HCT116 (cell line): Measurements from ENCODE around the gene PDC. TPM values are rescaled to one million over a fixed set of nuclear protein-coding genes. Genes with fewer than 3 reads are reported as not detected.

Experiments used
- ATAC-seq: fragments of 200-7000 bp; cut with Tn5 transposase; 2 replicates; pipeline ENCODE4 v1.9.1; 2020; ENCODE audit warnings: mild to moderate bottlenecking, moderate library complexity
- BruUV-seq: library from RNA; stranded (reverse); fragments of 400-500 nt; replicated peaks from 2 replicates; lab custom pipeline; 2021; lab: Mats Ljungman, UMichigan
- CTCF ChIA-PET: fragments of 300-600 bp; sonication (Branson Sonifier 250); formaldehyde crosslinking; loops from one replicate; lab custom pipeline; 2021; ENCODE audit warnings: antibody characterized with exemption; lab: Charles Lee
- POLR2A ChIA-PET: fragments of 300-600, 350-600 bp; sonication (Branson Sonifier 250); formaldehyde crosslinking; loops from one replicate; lab custom pipeline; 2021; ENCODE audit warnings: antibody characterized with exemption; lab: Charles Lee
- RAD21 ChIA-PET, 2 experiments: fragments of 300-600 bp; sonication (Branson Sonifier 250); formaldehyde crosslinking; loops; one replicate each; lab custom pipeline; 2023; ENCODE audit warnings: low total read pairs in 2 of 2; ENCODE audit not compliant: uncharacterized antibody in 2 of 2, unreplicated experiment in 2 of 2, low non-redundant PET in 1 of 2; lab: Charles Lee
- DNase-seq: peaks from one replicate; pipeline ENCODE4 v3.0.0-alpha.2; 2010; ENCODE audit warnings: low read depth, low spot score
- H2AFZ ChIP-seq: fragments of 200-600 bp; shearing (Covaris generic), sonication (generic); 2 replicates; pipeline ENCODE4 v1.6.1; 2017; ENCODE audit warnings: low read depth, mixed run types, mixed read lengths, antibody characterized with exemption, low read length; ENCODE audit not compliant: poor library complexity, severe bottlenecking
- H3K27ac ChIP-seq: 2 replicates; pipeline ENCODE4 v1.5.1; 2012; ENCODE audit warnings: low read depth, low read length
- H3K27me3 ChIP-seq: fragments of 200-600 bp; sonication (generic); 2 replicates; pipeline ENCODE4 v1.6.1; 2016; ENCODE audit warnings: mixed run types, low read length, mixed read lengths; ENCODE audit not compliant: insufficient read depth
- H3K36me3 ChIP-seq, 2 experiments: fragments of 200-500 bp in 1 of 2; fragments of 200-600 bp in 1 of 2; sonication (Bioruptor generic) in 1 of 2; sonication (generic) in 1 of 2; 2 replicates each; pipeline versions ENCODE4 v1.5.1 to v1.6.1; 2014 to 2016; ENCODE audit warnings: low read length in 2 of 2, inconsistent platforms in 1 of 2, mixed read lengths in 1 of 2, mixed run types in 1 of 2; ENCODE audit not compliant: insufficient read depth in 2 of 2, control insufficient read depth in 1 of 2
- H3K4me1 ChIP-seq, 2 experiments: fragments of 200-600 bp in 1 of 2; sonication (generic) in 1 of 2; 2 replicates each; pipeline versions ENCODE4 v1.5.1 to v1.6.1; 2012 to 2017; ENCODE audit warnings: low read length in 2 of 2, inconsistent platforms in 1 of 2, mild to moderate bottlenecking in 1 of 2, mixed read lengths in 1 of 2, mixed run types in 1 of 2, moderate library complexity in 1 of 2; ENCODE audit not compliant: insufficient read depth in 2 of 2, control insufficient read depth in 1 of 2
- H3K4me2 ChIP-seq: fragments of 200-600 bp; sonication (generic); 2 replicates; pipeline ENCODE4 v1.6.1; 2017; ENCODE audit warnings: mixed run types, low read length, mixed read lengths
- H3K4me3 ChIP-seq, 2 experiments: fragments of 200-600 bp in 1 of 2; sonication (generic) in 1 of 2; replicated peaks in 1 of 2; 2 replicates each; pipeline ENCODE4 v1.5.1; 2011 to 2016; ENCODE audit warnings: low read length in 2 of 2, control low read depth in 1 of 2, low read depth in 1 of 2, mild to moderate bottlenecking in 1 of 2, mixed read lengths in 1 of 2, mixed run types in 1 of 2
- H3K79me2 ChIP-seq: fragments of 200-600 bp; sonication (generic); 2 replicates; pipeline ENCODE4 v1.6.1; 2017; ENCODE audit warnings: mild to moderate bottlenecking, mixed run types, low read length, moderate library complexity, mixed read lengths; ENCODE audit not compliant: insufficient read depth
- H3K9ac ChIP-seq: fragments of 200-600 bp; sonication (generic); 2 replicates; pipeline ENCODE4 v1.6.1; 2016; ENCODE audit warnings: low read length, mixed read lengths
- H3K9me2 ChIP-seq: fragments of 200-600 bp; sonication (generic), shearing (Covaris generic); 2 replicates; pipeline ENCODE4 v1.6.1; 2017; ENCODE audit warnings: mixed run types, mild to moderate bottlenecking, moderate library complexity; ENCODE audit not compliant: insufficient read depth
- H3K9me3 ChIP-seq, 2 experiments: fragments of 200-500 bp in 1 of 2; fragments of 200-600 bp in 1 of 2; sonication (Bioruptor generic) in 1 of 2; sonication (generic) in 1 of 2; 2 replicates each; pipeline ENCODE4 v1.6.1; 2014 to 2017; ENCODE audit warnings: low read length in 2 of 2, mixed read lengths in 2 of 2, inconsistent platforms in 1 of 2, low read depth in 1 of 2, mild to moderate bottlenecking in 1 of 2, mixed run types in 1 of 2, moderate library complexity in 1 of 2; ENCODE audit not compliant: control insufficient read depth in 1 of 2, insufficient read depth in 1 of 2
- H4K20me1 ChIP-seq: fragments of 200-600 bp; sonication (generic), shearing (Covaris generic); 2 replicates; pipeline ENCODE4 v1.6.1; 2017; ENCODE audit warnings: mixed run types, mild to moderate bottlenecking, moderate library complexity; ENCODE audit not compliant: insufficient read depth
- CEBPB ChIP-seq: IDR thresholded peaks from 2 replicates; pipeline ENCODE4 v1.6.1; 2012; ENCODE audit warnings: low read depth
- CTCF ChIP-seq, 3 experiments: fragments of 200-600 bp in 1 of 3; sonication (generic) in 1 of 3; IDR thresholded peaks in 2 of 3; conservative IDR thresholded peaks in 1 of 3; 2 replicates each; pipeline ENCODE4 v1.5.1; 2012 to 2017; ENCODE audit warnings: low read depth in 2 of 3, low read length in 2 of 3, antibody characterized with exemption in 1 of 3, borderline replicate concordance in 1 of 3, control low read depth in 1 of 3, mild to moderate bottlenecking in 1 of 3, mixed read lengths in 1 of 3, mixed run types in 1 of 3, moderate library complexity in 1 of 3; ENCODE audit not compliant: insufficient read depth in 1 of 3
- ELF1 ChIP-seq: IDR thresholded peaks from 2 replicates; pipeline ENCODE4 v1.6.1; 2012; ENCODE audit warnings: low read depth, borderline replicate concordance
- EZH2phosphoT487 ChIP-seq: fragments of 200-600 bp; IDR thresholded peaks from 2 replicates; pipeline ENCODE4 v1.6.1; 2018; ENCODE audit warnings: antibody characterized with exemption, borderline replicate concordance
- FOSL1 ChIP-seq: IDR thresholded peaks from 2 replicates; pipeline ENCODE4 v1.6.1; 2012; ENCODE audit warnings: low read depth
- JUND ChIP-seq: IDR thresholded peaks from 2 replicates; pipeline ENCODE4 v1.6.1; 2012
- MAX ChIP-seq: IDR thresholded peaks from 2 replicates; pipeline ENCODE4 v1.6.1; 2012
- POLR2A ChIP-seq: IDR thresholded peaks from 2 replicates; pipeline ENCODE4 v1.7.0; 2011; ENCODE audit warnings: borderline replicate concordance; ENCODE audit not compliant: insufficient read depth, insufficient read length; ENCODE audit errors: extremely low read depth
- RAD21 ChIP-seq: IDR thresholded peaks from 2 replicates; pipeline ENCODE4 v1.6.1; 2012; ENCODE audit warnings: low read depth, mild to moderate bottlenecking
- SIN3A ChIP-seq: IDR thresholded peaks from 2 replicates; pipeline ENCODE4 v1.6.1; 2012; ENCODE audit warnings: low read depth
- SP1 ChIP-seq: IDR thresholded peaks from 2 replicates; pipeline ENCODE4 v1.6.1; 2012; ENCODE audit warnings: low read depth
- YY1 ChIP-seq: IDR thresholded peaks from 2 replicates; pipeline ENCODE4 v1.6.1; 2011; ENCODE audit warnings: low read length, low read depth, moderate library complexity, mild to moderate bottlenecking; ENCODE audit not compliant: insufficient replicate concordance; ENCODE audit errors: extremely low read depth
- ZBTB33 ChIP-seq: IDR thresholded peaks from 2 replicates; pipeline ENCODE4 v1.6.1; 2011; ENCODE audit warnings: mild to moderate bottlenecking, low read length, moderate library complexity; ENCODE audit not compliant: insufficient replicate concordance; ENCODE audit errors: extremely low read depth
- intact Hi-C: fragments of 100-400 bp; cut with micrococcal nuclease; formaldehyde crosslinking; loops from 2 replicates; pipeline ENCODE4 v1.10.0; 2022
- total RNA-seq: library from RNA; stranded (reverse); gene quantifications from one replicate; pipeline ENCODE4 v1.2.1, GENCODE V29; 2021; ENCODE audit not compliant: unreplicated experiment

Gene PDC
- total RNA-seq, 1 experiment from 2014 or later: not detected

GRCh38 chr1:186404454-186405051 lies 56.4 kb downstream of the PDC start:
- ChIA-PET RAD21 (no interaction called here), POLR2A (no interaction called here), CTCF (interaction anchor here (0.7 to 3.0 kb wide), 7 partner anchors 8 to 402 kb away, joined by 3 to 12 read pairs (median 4); partner anchors contain the start of gene TPR)
- H3K9ac ChIP-seq: no peak overlapping the region
- no TSS peak for BruUV-seq
- H3K9me3 ChIP-seq: no peaks in the 10 kb centered on the region
- H3K4me1 ChIP-seq: no peaks in the 10 kb centered on the region
- ATAC-seq (no peak), DNase-seq (no peak)
- H4K20me1 ChIP-seq: 0 out of 2 replicates have a peak, but pooled peaks cover 3% of the 10 kb centered on the region
- no peak overlapping the region for H3K27ac ChIP-seq
- no peaks in the 10 kb centered on the region for H3K27me3 ChIP-seq
- no peak overlapping the region for H2AFZ ChIP-seq
- peaks cover 23 to 36% of the 10 kb centered on the region in 2 experiments for H3K36me3 ChIP-seq
- no peak overlapping the region for H3K4me2 ChIP-seq
- no peak overlapping the region for H3K4me3 ChIP-seq
- H3K79me2 ChIP-seq: peaks cover 7% of the 10 kb centered on the region; the same call in 1 of the 2 replicates
- peak; percentile 28 to 72 (median 68); a peak in 5 of 6 replicates for TF ChIP-seq CTCF (IDR thresholded peaks at IDR 0.05 in 2 of 3, conservative IDR thresholded peaks at IDR 0.05 in 1 of 3; ENCODE audit: borderline replicate concordance in 1 of 3, insufficient read depth in 1 of 3, low read depth in 2 of 3, low read length in 2 of 3)
- TF ChIP-seq POLR2A: no peak
- TF ChIP-seq RAD21: peak; percentile 38; the same call in 1 of the 2 replicates
- intact Hi-C loops: loop anchor here (2.0 kb wide), 1 partner anchor 582 kb away; no protein-coding TSS in a partner anchor
- H3K9me2 ChIP-seq: no peaks in the 10 kb centered on the region

GRCh38 chr1:186403632-186404031 lies 57.3 kb downstream of the PDC start:
- intact Hi-C loops: loop anchor here (2.0 kb wide), 1 partner anchor 583 kb away; no protein-coding TSS in a partner anchor
- TF ChIP-seq ELF1 (no peak), CEBPB (no peak), RAD21 (no peak), FOSL1 (no peak), ZBTB33 (no peak), JUND (no peak), POLR2A (no peak), YY1 (no peak), SP1 (no peak), SIN3A (no peak), EZH2phosphoT487 (no peak), MAX (no peak)

More at GRCh38 chr1:186403632-186404031, 57.3 kb downstream of the PDC start:
- ChIA-PET CTCF (interaction anchor here (0.8 to 3.0 kb wide), 6 partner anchors 7 to 403 kb away, joined by 3 to 12 read pairs (median 4); partner anchors contain the start of gene TPR), RAD21 (no interaction called here), POLR2A (no interaction called here)
- peaks cover 28 to 36% of the 10 kb centered on the region in 2 experiments for H3K36me3 ChIP-seq
- H2AFZ ChIP-seq: no peak overlapping the region
- 0 out of 2 replicates have a peak, but pooled peaks cover 3% of the 10 kb centered on the region for H4K20me1 ChIP-seq
- H3K4me2 ChIP-seq: no peak overlapping the region
- no peaks in the 10 kb centered on the region for H3K9me2 ChIP-seq
- no peak for DNase-seq
- no peak overlapping the region for H3K9ac ChIP-seq
- ATAC-seq: no peak
- no peak overlapping the region for H3K27ac ChIP-seq
- BruUV-seq: TSS peak; percentile 5
- no peaks in the 10 kb centered on the region for H3K27me3 ChIP-seq
- H3K4me1 ChIP-seq: no peaks in the 10 kb centered on the region
- H3K79me2 ChIP-seq: peaks cover 7% of the 10 kb centered on the region; the same call in 1 of the 2 replicates
- H3K9me3 ChIP-seq: no peaks in the 10 kb centered on the region
- H3K4me3 ChIP-seq: no peak overlapping the region
